Measurements from ENCODE around the gene TTR. TPM values are rescaled to one million over a fixed set of nuclear protein-coding genes. Genes with fewer than 3 reads are reported as not detected.

The TTR gene
- not detected for total RNA-seq

DNA sequence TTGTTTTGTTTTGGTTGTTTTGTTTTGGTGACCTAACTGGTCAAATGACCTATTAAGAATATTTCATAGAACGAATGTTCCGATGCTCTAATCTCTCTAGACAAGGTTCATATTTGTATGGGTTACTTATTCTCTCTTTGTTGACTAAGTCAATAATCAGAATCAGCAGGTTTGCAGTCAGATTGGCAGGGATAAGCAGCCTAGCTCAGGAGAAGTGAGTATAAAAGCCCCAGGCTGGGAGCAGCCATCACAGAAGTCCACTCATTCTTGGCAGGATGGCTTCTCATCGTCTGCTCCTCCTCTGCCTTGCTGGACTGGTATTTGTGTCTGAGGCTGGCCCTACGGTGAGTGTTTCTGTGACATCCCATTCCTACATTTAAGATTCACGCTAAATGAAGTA is at the start of gene TTR:
Gene TTR, plus strand, starts transcription at position 250 of the 400 bp plus-strand sequence. Its CDS starts 26 bp downstream, at position 276.
- Mint-ChIP-seq H3K27me3 (peaks cover 9% of the 10 kb centered on the region), H3K4me3 (no peak within 1 kb of the TSS), H3K27ac (no peak within 1 kb of the TSS), H3K9me3 (no peaks in the 10 kb centered on the region), H3K4me1 (no peaks in the 10 kb centered on the region), H3K36me3 (ENCODE audit: low read depth) (no peaks in the 10 kb centered on the region)
- POLR2A ChIA-PET = no interaction called here
- CTCF ChIA-PET = no interaction called here
- DNase-seq = no peak

DNA sequence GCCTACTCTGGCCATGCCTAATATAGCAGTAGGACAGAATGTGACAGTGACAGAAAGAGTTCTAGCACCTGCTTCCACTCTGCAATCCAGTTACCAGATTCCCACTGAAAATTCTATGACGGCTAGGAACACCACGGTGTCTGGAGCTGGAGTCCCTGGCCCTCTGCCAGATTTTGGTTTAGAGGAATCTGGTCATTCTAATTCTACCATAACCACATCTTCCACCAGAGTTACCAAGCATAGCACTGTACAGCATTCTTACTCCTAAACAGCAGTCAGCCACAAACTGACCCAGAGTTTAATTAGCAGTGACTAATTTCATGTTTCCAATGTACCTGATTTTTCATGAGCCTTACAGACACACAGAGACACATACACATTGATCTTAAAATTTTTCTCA is 45.2 kb upstream of the TTR start:
- Mint-ChIP-seq H3K36me3 (ENCODE audit: low read depth) (no peaks in the 10 kb centered on the region), H3K9me3 (no peaks in the 10 kb centered on the region), H3K27me3 (no peaks in the 10 kb centered on the region), H3K27ac (no peak overlapping the region), H3K4me1 (no peaks in the 10 kb centered on the region), H3K4me3 (no peak overlapping the region)
- ChIA-PET CTCF (no interaction called here), POLR2A (no interaction called here)
- no peak for DNase-seq

DNA sequence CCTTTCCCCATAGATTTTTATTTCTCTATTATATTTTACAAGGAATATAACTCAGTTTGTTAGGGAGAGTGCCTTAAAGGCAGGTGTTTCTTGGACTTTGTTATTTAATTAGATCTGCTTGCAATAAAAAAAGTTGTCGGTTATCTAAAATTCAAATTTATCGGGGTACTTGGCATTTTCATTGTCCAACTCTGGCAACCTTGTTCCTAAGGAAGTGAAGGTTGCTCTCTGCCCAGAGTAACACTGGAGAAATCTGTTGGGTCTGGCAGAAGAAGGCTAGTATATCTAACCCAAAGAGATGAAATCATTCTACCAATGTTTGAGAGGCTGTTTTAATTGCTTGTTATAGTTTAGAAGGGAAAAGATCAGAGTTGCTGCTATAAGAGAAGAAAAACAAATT is 42.8 kb upstream of the TTR start:
- H3K27me3 Mint-ChIP-seq = no peaks in the 10 kb centered on the region
- no peak overlapping the region for H3K4me3 Mint-ChIP-seq
- no peak overlapping the region for H3K27ac Mint-ChIP-seq
- CTCF ChIA-PET = interaction anchor here (0.6 kb wide), 1 partner anchor 192 kb away, joined by 5 read pairs; no protein-coding TSS in a partner anchor
- POLR2A ChIA-PET = no interaction called here
- no peak for DNase-seq
- no peaks in the 10 kb centered on the region for H3K4me1 Mint-ChIP-seq
- no peaks in the 10 kb centered on the region for H3K9me3 Mint-ChIP-seq
- no peaks in the 10 kb centered on the region for H3K36me3 Mint-ChIP-seq (ENCODE audit: low read depth)

DNA sequence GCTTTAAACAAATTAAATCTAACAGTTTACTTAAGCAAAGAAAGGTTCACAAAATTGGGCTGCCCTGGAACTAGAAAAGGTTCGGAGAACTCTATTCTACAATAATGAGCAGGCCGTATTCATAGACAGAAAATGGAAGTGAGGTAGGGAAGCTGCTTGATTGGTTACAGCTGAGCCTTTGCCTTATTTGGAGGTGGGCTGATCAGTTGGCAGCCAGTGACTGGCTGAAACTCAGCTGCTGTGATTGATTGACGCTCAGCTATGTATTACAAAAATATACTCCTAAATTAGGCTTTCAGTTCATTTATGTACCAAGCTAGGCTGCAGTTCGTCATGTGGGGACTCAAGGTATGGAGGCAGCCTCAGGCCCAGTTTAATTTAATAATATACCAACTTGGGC is 42.3 kb upstream of the TTR start:
- Mint-ChIP-seq H3K4me3 (no peak overlapping the region), H3K27ac (no peak overlapping the region), H3K36me3 (ENCODE audit: low read depth) (no peaks in the 10 kb centered on the region), H3K27me3 (peaks cover 3% of the 10 kb centered on the region), H3K9me3 (no peaks in the 10 kb centered on the region), H3K4me1 (no peaks in the 10 kb centered on the region)
- ChIA-PET CTCF (interaction anchor here (0.6 to 1.4 kb wide), 2 partner anchors 173 to 192 kb away, joined by 5 to 6 read pairs; no protein-coding TSS in a partner anchor), POLR2A (no interaction called here)
- DNase-seq = no peak

DNA sequence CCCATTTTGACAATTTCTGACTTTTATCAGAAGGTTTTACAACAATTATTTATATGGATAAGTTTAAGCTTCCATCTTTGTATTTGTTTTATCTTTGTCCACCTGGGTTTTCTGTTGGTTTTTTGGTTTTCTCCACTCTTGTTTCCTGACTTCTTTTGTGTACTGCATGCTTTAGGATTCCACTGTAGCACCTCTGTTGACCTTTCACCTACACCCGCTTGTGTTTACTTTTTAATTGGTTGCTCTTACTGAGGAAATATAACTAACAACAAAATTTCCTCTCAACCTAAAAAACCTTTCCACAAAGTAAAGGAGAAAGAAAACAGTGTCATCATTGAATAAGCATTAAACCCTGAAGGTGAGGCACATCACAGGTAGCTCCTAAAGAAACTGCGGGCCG is 39.8 kb upstream of the TTR start:
- no peaks in the 10 kb centered on the region for H3K36me3 Mint-ChIP-seq (ENCODE audit: low read depth)
- H3K27ac Mint-ChIP-seq = no peak overlapping the region
- H3K4me1 Mint-ChIP-seq = no peaks in the 10 kb centered on the region
- peaks cover 3% of the 10 kb centered on the region for H3K27me3 Mint-ChIP-seq
- H3K4me3 Mint-ChIP-seq = no peak overlapping the region
- H3K9me3 Mint-ChIP-seq = no peaks in the 10 kb centered on the region
- ChIA-PET POLR2A (no interaction called here), CTCF (no interaction called here)
- no peak for DNase-seq

- Mint-ChIP-seq H3K9me3 (no peaks in the 10 kb centered on the region), H3K4me1 (no peaks in the 10 kb centered on the region), H3K27me3 (peaks cover 3% of the 10 kb centered on the region), H3K27ac (no peak overlapping the region), H3K4me3 (no peak overlapping the region), H3K36me3 (ENCODE audit: low read depth) (no peaks in the 10 kb centered on the region)
- ChIA-PET POLR2A (no interaction called here), CTCF (interaction anchor here (1.6 to 3.7 kb wide), 2 partner anchors 169 to 170 kb away, joined by 12 to 51 read pairs; no protein-coding TSS in a partner anchor)
- DNase-seq = no peak
These were observed 37.9 kb upstream of the TTR start for GRCh38 chr18:31553800-31554199.

DNA sequence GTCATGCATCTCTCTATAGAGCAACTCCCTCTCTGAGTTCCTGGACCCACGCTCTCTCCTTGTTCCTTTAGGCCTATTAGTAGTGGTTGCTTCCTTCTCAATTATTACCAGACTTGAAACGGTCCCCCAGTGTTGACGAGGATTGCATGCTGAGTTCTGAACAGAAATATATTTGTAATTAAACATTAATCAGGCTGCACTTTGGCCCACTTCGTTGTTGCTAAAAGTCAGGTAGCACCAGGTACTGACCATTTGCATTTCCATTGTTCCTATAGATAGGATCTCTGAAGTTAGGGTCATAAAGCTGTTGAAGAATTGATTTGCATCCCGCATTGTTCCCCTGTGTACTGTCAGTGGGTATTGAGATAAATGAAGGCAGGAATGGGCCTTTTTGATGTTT is 36.9 kb upstream of the TTR start:
- CTCF ChIA-PET = interaction anchor here (1.5 to 3.7 kb wide), 2 partner anchors 169 to 387 kb away, joined by 4 to 51 read pairs; no protein-coding TSS in a partner anchor
- Mint-ChIP-seq H3K27ac (no peak overlapping the region), H3K27me3 (peaks cover 3% of the 10 kb centered on the region), H3K4me1 (no peaks in the 10 kb centered on the region), H3K9me3 (no peaks in the 10 kb centered on the region), H3K36me3 (ENCODE audit: low read depth) (no peaks in the 10 kb centered on the region), H3K4me3 (no peak overlapping the region)
- DNase-seq = no peak
- POLR2A ChIA-PET = no interaction called here

GRCh38 chr18:31555971-31556747 is 35.5 kb upstream of the TTR start:
- H3K4me1 Mint-ChIP-seq = no peaks in the 10 kb centered on the region
- H3K36me3 Mint-ChIP-seq (ENCODE audit: low read depth) = no peaks in the 10 kb centered on the region
- CTCF ChIA-PET = interaction anchor here (0.6 to 3.7 kb wide), 8 partner anchors 14 to 667 kb away, joined by 3 to 51 read pairs (median 4); no protein-coding TSS in a partner anchor
- H3K27ac Mint-ChIP-seq = no peak overlapping the region
- no peak overlapping the region for H3K4me3 Mint-ChIP-seq
- POLR2A ChIA-PET = no interaction called here
- H3K9me3 Mint-ChIP-seq = no peaks in the 10 kb centered on the region
- DNase-seq = peak; percentile 35
- H3K27me3 Mint-ChIP-seq = peaks cover 6% of the 10 kb centered on the region

GRCh38 chr18:31557446-31557845 is 34.2 kb upstream of the TTR start:
- H3K9me3 Mint-ChIP-seq = no peaks in the 10 kb centered on the region
- DNase-seq = no peak
- no peak overlapping the region for H3K27ac Mint-ChIP-seq
- H3K27me3 Mint-ChIP-seq = peaks cover 6% of the 10 kb centered on the region
- H3K36me3 Mint-ChIP-seq (ENCODE audit: low read depth) = no peaks in the 10 kb centered on the region
- CTCF ChIA-PET = interaction anchor here (1.5 to 3.7 kb wide), 2 partner anchors 157 to 166 kb away, joined by 3 to 51 read pairs; no protein-coding TSS in a partner anchor
- H3K4me1 Mint-ChIP-seq = no peaks in the 10 kb centered on the region
- H3K4me3 Mint-ChIP-seq = no peak overlapping the region
- POLR2A ChIA-PET = no interaction called here

GRCh38 chr18:31558567-31558966 is 33.1 kb upstream of the TTR start:
- ChIA-PET POLR2A (no interaction called here), CTCF (interaction anchor here (1.5 kb wide), 1 partner anchor 156 kb away, joined by 3 read pairs; no protein-coding TSS in a partner anchor)
- Mint-ChIP-seq H3K27ac (no peak overlapping the region), H3K4me3 (no peak overlapping the region), H3K36me3 (ENCODE audit: low read depth) (no peaks in the 10 kb centered on the region), H3K27me3 (peaks cover 6% of the 10 kb centered on the region), H3K4me1 (no peaks in the 10 kb centered on the region), H3K9me3 (no peaks in the 10 kb centered on the region)
- no peak for DNase-seq

DNA sequence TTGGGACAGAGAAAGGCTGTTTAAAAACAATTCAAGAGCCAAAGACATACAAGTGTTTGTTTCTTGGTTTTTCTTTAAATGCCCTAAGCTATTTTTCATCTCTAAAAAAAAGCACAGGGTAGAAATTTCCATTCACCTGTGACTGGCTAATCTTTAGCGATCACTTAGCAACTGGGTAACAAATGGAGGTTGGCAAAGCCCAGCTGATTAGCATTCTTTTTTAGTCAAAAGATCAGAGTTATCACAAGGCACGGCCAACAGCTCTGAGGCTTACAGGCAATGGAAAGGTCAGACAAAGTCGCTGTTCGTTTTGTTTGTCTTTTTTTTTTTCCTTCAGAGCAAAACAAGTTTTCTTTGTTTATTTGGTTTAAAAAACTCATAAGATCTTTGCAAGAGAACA is 29.0 kb upstream of the TTR start:
- CTCF ChIA-PET = no interaction called here
- Mint-ChIP-seq H3K4me3 (no peak overlapping the region), H3K9me3 (no peaks in the 10 kb centered on the region), H3K4me1 (no peaks in the 10 kb centered on the region), H3K36me3 (ENCODE audit: low read depth) (no peaks in the 10 kb centered on the region), H3K27ac (no peak overlapping the region), H3K27me3 (peaks cover 3% of the 10 kb centered on the region)
- DNase-seq = no peak
- POLR2A ChIA-PET = no interaction called here

DNA sequence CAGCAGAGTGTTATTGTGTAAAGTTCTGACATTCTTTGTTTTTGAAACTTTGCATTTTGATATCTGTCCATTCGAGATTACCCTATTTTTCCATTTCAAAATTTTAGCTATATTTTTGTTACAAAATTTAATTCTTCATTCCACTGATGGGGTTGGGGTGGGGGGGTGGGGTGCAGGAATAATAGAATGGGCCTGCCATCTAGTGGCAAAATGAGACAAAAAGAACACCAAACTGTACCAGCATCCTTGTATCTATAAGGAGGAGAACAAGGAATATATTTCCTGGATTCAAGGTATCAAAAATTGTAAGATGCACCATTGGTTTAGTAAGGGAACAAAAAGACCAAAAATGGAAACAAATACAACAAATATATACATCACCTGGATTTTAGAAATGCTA is 27.9 kb upstream of the TTR start:
- no peak for DNase-seq
- Mint-ChIP-seq H3K27ac (no peak overlapping the region), H3K27me3 (peaks cover 3% of the 10 kb centered on the region), H3K4me1 (no peaks in the 10 kb centered on the region), H3K36me3 (ENCODE audit: low read depth) (no peaks in the 10 kb centered on the region), H3K9me3 (no peaks in the 10 kb centered on the region), H3K4me3 (no peak overlapping the region)
- ChIA-PET CTCF (no interaction called here), POLR2A (no interaction called here)

DNA sequence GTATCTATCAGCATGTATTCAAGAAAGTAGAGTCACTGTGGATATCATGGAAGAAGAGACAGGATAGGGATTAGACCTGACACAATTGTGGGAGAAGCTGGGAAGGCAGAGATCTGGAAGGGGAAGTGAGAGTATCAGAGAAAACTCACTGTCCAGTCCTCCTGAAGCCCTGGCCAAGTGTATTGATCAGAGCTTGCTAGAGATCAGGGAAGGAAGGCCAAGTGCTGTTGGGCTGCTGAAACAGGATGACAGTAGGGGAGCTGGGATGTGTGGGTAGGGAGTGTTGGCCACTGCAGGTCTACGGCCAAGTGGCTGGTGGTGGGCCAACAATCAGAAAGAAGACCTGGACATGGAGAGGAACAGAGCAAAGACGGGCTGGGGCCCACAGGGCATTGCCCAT is 26.3 kb upstream of the TTR start:
- Mint-ChIP-seq H3K36me3 (ENCODE audit: low read depth) (no peaks in the 10 kb centered on the region), H3K4me1 (no peaks in the 10 kb centered on the region), H3K4me3 (no peak overlapping the region), H3K27me3 (peaks cover 3% of the 10 kb centered on the region), H3K27ac (no peak overlapping the region), H3K9me3 (no peaks in the 10 kb centered on the region)
- no peak for DNase-seq
- POLR2A ChIA-PET = no interaction called here
- CTCF ChIA-PET = no interaction called here
